ENCODE results near the gene GRIK3. TPM values are rescaled to one million over a fixed set of nuclear protein-coding genes. Genes with fewer than 3 reads are reported as not detected.

The GRIK3 gene
- total RNA-seq, 2 experiments from 2014 or later, result not detected

DNA sequence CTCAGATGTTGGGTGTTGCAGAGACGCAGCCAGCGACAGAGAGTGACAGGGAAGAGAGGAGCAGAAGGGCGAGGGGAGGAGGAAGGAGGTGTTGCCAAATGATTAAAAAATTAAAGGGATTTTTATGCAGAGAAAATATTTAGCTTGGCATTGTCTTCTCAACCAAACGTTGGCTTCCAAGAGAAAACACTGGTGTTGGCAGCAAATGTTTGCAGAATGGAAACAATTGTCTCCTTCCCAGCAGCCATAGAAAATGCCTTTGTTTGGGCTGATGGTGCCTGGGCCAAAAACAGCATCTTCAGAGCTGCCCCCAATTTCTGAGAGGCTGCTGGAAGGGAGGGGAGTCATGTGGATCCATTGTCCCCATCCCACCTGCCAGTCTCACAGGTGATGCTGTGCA is 29.7 kb upstream of the GRIK3 start:
- Mint-ChIP-seq H3K27ac (no peak overlapping the region), H3K4me3 (no peak overlapping the region), H3K9me3 (no peaks in the 10 kb centered on the region), H3K27me3 (no peaks in the 10 kb centered on the region), H3K4me1 (no peaks in the 10 kb centered on the region), H3K36me3 (ENCODE audit: low read depth) (no peaks in the 10 kb centered on the region)
- ChIA-PET POLR2A (no interaction called here), CTCF (no interaction called here)
- no peak for DNase-seq

DNA sequence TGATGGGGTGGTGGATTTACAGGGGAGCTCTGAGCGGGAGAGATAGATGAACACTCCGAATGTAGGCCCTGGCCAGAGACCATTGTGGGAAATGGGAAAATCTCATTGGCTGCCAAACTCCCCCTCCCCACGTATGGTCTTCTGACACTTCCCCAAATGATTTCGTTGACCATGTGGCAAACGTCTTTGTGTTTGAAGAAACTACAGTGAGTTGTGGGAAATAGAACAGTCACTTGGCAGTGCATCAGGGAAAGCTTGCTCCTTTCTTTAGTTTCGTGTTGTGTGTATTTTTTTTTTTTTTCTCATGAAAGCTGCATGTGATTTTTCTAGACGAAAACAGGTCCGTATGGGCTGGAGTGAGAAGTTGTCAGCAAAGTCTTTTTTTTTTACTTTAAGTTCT is 25.0 kb upstream of the GRIK3 start:
- no peaks in the 10 kb centered on the region for H3K27me3 Mint-ChIP-seq
- no peak for DNase-seq
- H3K9me3 Mint-ChIP-seq, result no peaks in the 10 kb centered on the region
- CTCF ChIA-PET, result interaction anchor here (0.6 kb wide), 2 partner anchors 12 to 113 kb away, joined by 3 to 4 read pairs; no protein-coding TSS in a partner anchor
- no peaks in the 10 kb centered on the region for H3K4me1 Mint-ChIP-seq
- H3K36me3 Mint-ChIP-seq (ENCODE audit: low read depth), result no peaks in the 10 kb centered on the region
- POLR2A ChIA-PET, result interaction anchor here (0.6 kb wide), 1 partner anchor 570 kb away, joined by 7 read pairs; no protein-coding TSS in a partner anchor
- H3K4me3 Mint-ChIP-seq, result no peak overlapping the region
- no peak overlapping the region for H3K27ac Mint-ChIP-seq

DNA sequence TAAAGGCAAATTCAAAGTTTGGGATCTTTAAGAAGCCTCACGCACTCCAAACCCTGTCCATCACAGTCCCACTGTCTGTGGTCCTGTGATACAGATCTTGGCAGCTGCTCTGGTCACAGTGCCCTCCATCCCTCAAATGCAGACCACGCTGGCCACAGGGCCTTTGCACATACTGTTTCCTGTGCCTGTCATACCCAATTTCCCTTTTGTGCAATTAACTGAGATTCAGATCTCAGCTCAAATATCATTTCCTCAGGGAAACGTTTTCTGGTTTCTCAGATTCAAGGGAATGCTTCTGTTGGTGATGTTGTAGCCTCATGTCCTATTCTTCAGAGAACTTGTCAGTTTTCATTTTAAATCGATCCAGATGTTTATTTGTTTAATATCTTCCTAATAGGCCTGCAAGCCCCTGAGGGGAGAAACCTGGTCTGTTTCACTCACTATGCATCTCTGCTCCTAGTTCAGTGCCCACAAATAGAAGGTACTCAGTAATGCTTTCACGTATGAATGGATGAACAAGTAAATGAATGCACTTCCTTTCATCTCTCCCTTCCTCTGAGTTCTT is 24.2 kb upstream of the GRIK3 start:
- DNase-seq, result no peak
- H3K9me3 Mint-ChIP-seq, result no peaks in the 10 kb centered on the region
- ChIA-PET CTCF (no interaction called here), POLR2A (no interaction called here)
- no peak overlapping the region for H3K4me3 Mint-ChIP-seq
- no peaks in the 10 kb centered on the region for H3K36me3 Mint-ChIP-seq (ENCODE audit: low read depth)
- H3K27me3 Mint-ChIP-seq, result no peaks in the 10 kb centered on the region
- no peak overlapping the region for H3K27ac Mint-ChIP-seq
- no peaks in the 10 kb centered on the region for H3K4me1 Mint-ChIP-seq

DNA sequence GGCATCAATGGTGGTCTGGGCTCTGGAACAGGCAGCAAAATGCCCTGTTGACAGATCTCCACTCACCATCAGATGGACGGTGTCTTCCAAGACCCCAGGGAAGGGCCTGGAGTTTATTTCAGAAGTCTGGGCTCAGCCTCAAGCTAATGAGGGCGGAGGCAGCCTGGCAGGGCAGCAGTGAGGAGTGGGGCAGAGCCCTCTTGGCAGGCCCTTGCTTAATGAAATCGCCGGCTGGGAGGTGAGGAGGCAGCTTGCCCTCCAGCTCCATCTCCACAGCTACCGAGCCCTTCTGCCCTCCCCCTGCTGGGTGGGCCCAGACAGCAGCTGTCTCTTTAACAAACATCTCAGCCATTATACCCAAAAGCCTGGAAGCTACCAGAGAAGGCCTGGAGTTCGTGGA is 22.0 kb upstream of the GRIK3 start:
- no peak for DNase-seq
- Mint-ChIP-seq H3K4me1 (no peaks in the 10 kb centered on the region), H3K36me3 (ENCODE audit: low read depth) (no peaks in the 10 kb centered on the region), H3K9me3 (no peaks in the 10 kb centered on the region), H3K27me3 (no peaks in the 10 kb centered on the region), H3K4me3 (no peak overlapping the region), H3K27ac (no peak overlapping the region)
- POLR2A ChIA-PET, result no interaction called here
- CTCF ChIA-PET, result no interaction called here

DNA sequence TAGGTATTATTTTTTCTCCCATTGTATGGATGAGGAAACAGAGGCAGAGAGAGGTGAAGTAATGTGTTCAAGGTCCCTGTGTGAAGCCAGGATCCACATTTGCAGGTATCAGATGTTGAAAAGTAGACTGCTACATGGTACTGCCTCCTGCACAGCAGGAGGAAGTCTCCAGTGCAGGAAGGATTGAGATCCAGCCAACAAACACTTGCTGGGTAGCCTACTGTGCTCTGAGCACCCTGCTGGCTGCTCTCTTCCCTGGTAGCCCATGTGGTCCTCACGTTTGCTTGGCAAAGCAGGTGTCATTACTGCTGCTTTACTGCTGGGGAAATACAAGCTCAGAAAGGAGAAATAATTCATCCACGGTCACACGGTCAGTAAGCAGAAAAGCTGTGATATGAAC is 21.3 kb upstream of the GRIK3 start:
- POLR2A ChIA-PET, result no interaction called here

DNA sequence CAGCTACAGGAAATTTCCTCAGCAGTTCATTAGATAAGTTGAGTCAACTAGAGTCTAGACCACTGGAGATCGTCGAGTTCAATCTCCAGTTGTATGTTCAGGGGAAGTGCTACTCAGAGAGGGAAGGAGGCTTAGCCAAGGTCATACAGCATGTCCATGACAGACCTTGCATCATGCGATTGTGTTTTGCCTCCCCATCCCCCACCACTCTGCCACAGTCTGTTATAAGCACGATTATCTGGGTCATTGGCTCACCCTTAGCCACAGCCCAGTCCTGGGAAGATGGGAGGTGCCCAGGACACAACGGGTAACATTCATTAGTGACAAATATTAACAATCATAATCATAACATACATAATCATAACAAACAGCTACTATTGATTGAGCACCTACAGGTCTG is 18.9 kb upstream of the GRIK3 start:
- ChIA-PET CTCF (no interaction called here), POLR2A (no interaction called here)
- H3K4me3 Mint-ChIP-seq, result no peak overlapping the region
- H3K4me1 Mint-ChIP-seq, result no peaks in the 10 kb centered on the region
- H3K9me3 Mint-ChIP-seq, result no peaks in the 10 kb centered on the region
- H3K27ac Mint-ChIP-seq, result no peak overlapping the region
- H3K36me3 Mint-ChIP-seq (ENCODE audit: low read depth), result no peaks in the 10 kb centered on the region
- no peaks in the 10 kb centered on the region for H3K27me3 Mint-ChIP-seq
- DNase-seq, result no peak

More for the DNA sequence above, 21.3 kb upstream of the GRIK3 start:
- H3K27me3 Mint-ChIP-seq, result no peaks in the 10 kb centered on the region
- DNase-seq, result no peak
- no peaks in the 10 kb centered on the region for H3K9me3 Mint-ChIP-seq
- no peaks in the 10 kb centered on the region for H3K36me3 Mint-ChIP-seq (ENCODE audit: low read depth)
- H3K4me3 Mint-ChIP-seq, result no peak overlapping the region
- no peaks in the 10 kb centered on the region for H3K4me1 Mint-ChIP-seq
- CTCF ChIA-PET, result no interaction called here
- no peak overlapping the region for H3K27ac Mint-ChIP-seq

DNA sequence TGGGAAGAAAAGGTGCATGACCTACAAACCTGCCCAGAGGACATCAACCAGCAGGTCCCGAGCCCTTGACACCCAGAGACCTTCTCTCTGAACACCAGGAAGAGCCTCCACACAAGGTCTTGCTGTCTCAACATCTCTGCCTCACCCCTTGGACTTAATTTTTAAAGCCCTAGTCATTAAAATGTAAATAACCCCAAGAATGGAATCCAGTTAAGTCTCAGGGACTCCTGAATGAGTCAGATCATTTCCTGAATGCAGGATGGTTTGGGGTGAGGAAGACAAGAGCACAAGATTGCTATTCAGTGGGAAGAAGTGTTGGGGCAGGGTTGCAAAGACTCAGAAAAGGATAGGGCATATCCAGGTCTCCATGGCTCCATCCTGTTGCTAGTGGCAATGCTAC is 17.8 kb upstream of the GRIK3 start:
- no peak overlapping the region for H3K27ac Mint-ChIP-seq
- DNase-seq, result no peak
- ChIA-PET CTCF (no interaction called here), POLR2A (no interaction called here)
- no peaks in the 10 kb centered on the region for H3K27me3 Mint-ChIP-seq
- H3K9me3 Mint-ChIP-seq, result no peaks in the 10 kb centered on the region
- no peaks in the 10 kb centered on the region for H3K36me3 Mint-ChIP-seq (ENCODE audit: low read depth)
- H3K4me1 Mint-ChIP-seq, result no peaks in the 10 kb centered on the region
- no peak overlapping the region for H3K4me3 Mint-ChIP-seq

DNA sequence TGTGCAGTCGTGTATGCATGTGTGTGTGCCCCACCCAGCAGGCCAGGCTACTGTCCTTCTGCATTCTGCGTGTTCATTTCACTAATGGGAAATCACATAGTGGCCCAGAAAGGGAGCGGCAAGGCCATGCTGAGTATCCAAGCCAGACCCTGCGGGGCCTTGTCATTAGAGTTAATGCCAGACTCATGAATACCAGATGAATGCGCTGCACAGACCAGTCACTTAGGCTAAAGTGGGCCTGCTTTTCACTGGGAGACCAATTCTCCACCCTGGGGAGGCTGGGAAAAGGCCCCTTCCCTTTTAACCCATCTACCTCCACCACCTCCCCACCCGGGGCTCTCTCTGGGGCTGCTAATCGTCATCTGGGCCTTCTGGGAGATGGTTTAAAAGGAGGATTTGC is 17.0 kb upstream of the GRIK3 start:
- Mint-ChIP-seq H3K9me3 (no peaks in the 10 kb centered on the region), H3K4me1 (no peaks in the 10 kb centered on the region), H3K27me3 (no peaks in the 10 kb centered on the region), H3K4me3 (no peak overlapping the region), H3K36me3 (ENCODE audit: low read depth) (no peaks in the 10 kb centered on the region), H3K27ac (no peak overlapping the region)
- ChIA-PET CTCF (no interaction called here), POLR2A (no interaction called here)
- DNase-seq, result no peak

DNA sequence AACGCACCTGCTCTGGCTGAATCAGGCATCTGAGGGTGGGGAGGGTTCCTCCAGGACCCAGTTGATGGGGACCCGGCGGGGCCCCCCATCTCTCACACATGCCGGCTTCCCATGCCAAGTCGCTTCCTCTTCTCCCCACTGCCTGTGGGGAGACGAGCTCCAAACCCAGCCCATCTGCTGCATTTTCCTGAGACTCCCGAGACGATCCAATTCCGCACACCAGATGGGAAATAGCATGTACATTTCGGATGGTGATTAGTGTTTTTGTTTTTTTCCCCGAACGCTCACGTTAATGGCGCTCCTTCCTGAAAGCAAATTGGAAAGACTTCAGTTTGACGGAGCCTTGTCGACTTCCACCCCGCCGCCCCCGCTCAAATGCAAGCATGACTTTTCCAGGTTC is 13.2 kb upstream of the GRIK3 start:
- no peaks in the 10 kb centered on the region for H3K9me3 Mint-ChIP-seq
- H3K27me3 Mint-ChIP-seq, result peaks cover 3% of the 10 kb centered on the region
- H3K4me3 Mint-ChIP-seq, result no peak overlapping the region
- H3K4me1 Mint-ChIP-seq, result no peaks in the 10 kb centered on the region
- CTCF ChIA-PET, result no interaction called here
- no peaks in the 10 kb centered on the region for H3K36me3 Mint-ChIP-seq (ENCODE audit: low read depth)
- no peak for DNase-seq
- H3K27ac Mint-ChIP-seq, result no peak overlapping the region
- POLR2A ChIA-PET, result no interaction called here

DNA sequence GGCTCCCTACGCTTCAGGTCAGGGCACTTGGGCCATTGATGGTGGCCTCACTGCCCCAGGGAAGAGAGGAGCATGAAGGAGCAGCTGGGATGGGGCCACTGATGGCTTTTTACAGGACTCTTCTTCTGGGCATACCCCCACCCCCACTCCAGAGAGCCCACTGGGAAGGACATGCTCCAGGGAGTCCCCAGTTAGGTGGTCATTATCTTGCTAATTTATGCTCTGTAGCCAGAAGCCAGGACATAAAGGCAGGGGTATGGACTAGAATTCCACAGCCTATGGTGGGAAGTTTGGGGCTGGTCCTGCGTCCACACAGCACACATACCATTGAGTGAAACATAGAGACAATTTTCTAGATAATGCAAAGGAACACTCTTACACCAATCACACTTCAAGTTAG is 8.8 kb upstream of the GRIK3 start:
- Mint-ChIP-seq H3K36me3 (ENCODE audit: low read depth) (no peaks in the 10 kb centered on the region), H3K27me3 (peaks cover 36% of the 10 kb centered on the region), H3K4me3 (no peak overlapping the region), H3K4me1 (no peaks in the 10 kb centered on the region), H3K27ac (no peak overlapping the region), H3K9me3 (no peaks in the 10 kb centered on the region)
- ChIA-PET CTCF (no interaction called here), POLR2A (no interaction called here)
- no peak for DNase-seq

DNA sequence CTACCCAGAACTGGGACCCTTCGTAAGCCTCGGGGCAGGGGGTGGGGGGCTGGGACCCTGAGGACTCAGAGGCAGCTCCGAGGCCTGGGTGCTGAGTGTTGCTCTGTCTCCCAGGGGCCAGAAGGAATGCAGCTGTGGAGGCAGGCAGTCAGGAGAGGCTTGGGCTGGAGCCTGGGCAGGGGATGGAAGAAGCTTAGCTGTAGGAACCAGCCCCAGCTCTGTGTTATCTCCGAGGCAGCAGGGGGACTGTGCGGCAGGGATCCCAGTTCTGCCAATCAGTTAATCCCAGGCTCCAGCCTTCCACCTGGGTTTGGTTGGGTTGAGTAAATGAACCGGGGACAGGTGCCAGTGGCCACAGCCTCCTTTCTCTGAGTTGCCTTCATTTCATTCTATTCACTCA is 8.2 kb upstream of the GRIK3 start:
- ChIA-PET POLR2A (no interaction called here), CTCF (no interaction called here)
- Mint-ChIP-seq H3K9me3 (no peaks in the 10 kb centered on the region), H3K36me3 (ENCODE audit: low read depth) (no peaks in the 10 kb centered on the region), H3K27ac (no peak overlapping the region), H3K27me3 (peaks cover 41% of the 10 kb centered on the region), H3K4me3 (no peak overlapping the region), H3K4me1 (no peaks in the 10 kb centered on the region)
- DNase-seq, result no peak

DNA sequence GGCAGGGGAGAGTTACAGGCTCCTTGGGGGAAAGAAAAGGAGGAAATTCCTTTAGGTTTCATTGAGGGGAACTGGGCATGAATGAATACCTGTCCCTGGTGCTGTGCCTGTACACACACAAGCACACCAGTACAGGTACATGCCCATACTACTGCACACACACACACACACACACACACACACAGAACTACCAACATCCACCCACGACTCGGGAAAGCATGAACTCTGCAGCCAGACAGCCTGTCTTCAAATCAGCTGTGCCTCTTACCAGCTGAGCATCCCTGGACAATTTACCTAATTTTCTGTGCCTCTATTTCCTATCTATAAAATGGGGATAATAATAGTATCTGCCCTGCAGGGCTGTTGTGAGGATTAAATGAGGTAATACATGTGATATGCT is 7.2 kb upstream of the GRIK3 start:
- no peak overlapping the region for H3K27ac Mint-ChIP-seq
- CTCF ChIA-PET, result no interaction called here
- H3K27me3 Mint-ChIP-seq, result peaks cover 48% of the 10 kb centered on the region
- no peaks in the 10 kb centered on the region for H3K36me3 Mint-ChIP-seq (ENCODE audit: low read depth)
- no peaks in the 10 kb centered on the region for H3K9me3 Mint-ChIP-seq
- no peaks in the 10 kb centered on the region for H3K4me1 Mint-ChIP-seq
- no peak for DNase-seq
- POLR2A ChIA-PET, result no interaction called here
- H3K4me3 Mint-ChIP-seq, result no peak overlapping the region

DNA sequence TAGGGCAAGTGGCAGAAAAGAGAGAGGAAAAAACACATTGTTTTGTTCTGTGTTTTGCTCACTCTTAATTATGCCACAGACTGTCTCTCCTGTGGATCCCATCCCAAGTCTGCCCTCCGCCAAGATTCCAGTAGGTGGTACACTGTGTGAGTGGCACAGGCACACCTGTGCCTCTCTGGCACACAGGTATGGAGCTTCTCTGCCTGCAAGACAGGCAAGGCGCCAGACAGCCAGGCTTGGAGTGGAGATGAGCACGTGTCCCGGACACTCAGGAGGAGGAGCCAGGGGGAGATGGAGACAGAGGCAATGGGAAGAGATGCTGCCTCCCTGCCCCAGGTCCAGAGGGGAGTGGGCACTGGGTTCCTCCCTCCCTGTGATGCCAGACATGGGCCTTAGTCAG is 6.5 kb upstream of the GRIK3 start:
- H3K4me1 Mint-ChIP-seq, result peaks cover 4% of the 10 kb centered on the region
- no peaks in the 10 kb centered on the region for H3K9me3 Mint-ChIP-seq
- no peak overlapping the region for H3K27ac Mint-ChIP-seq
- no peaks in the 10 kb centered on the region for H3K36me3 Mint-ChIP-seq (ENCODE audit: low read depth)
- ChIA-PET CTCF (no interaction called here), POLR2A (interaction anchor here (0.6 kb wide), 1 partner anchor 1196 kb away, joined by 3 read pairs; no protein-coding TSS in a partner anchor)
- peaks cover 52% of the 10 kb centered on the region for H3K27me3 Mint-ChIP-seq
- H3K4me3 Mint-ChIP-seq, result no peak overlapping the region
- DNase-seq, result no peak

DNA sequence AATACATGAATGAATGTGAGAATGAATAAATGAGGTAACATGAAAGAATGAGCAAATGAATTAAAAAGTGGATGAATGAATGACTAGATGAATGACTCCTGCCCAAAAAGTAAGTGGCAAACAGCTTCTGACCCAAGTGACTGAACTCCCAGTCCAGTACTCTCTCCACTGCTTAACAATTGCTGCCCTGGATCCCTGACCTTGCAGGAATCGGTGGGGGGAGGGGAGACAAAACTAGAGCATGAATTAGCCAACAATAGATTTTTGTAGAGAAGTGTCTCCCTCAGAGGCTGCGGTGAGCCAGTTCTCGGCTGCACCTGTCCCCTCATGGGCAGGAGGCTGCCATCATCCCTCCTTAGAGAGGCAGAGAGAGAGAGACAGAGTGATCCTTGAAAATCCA is 5.9 kb upstream of the GRIK3 start:
- Mint-ChIP-seq H3K36me3 (ENCODE audit: low read depth) (no peaks in the 10 kb centered on the region), H3K27ac (no peak overlapping the region), H3K27me3 (peaks cover 57% of the 10 kb centered on the region), H3K9me3 (no peaks in the 10 kb centered on the region), H3K4me1 (peaks cover 4% of the 10 kb centered on the region), H3K4me3 (no peak overlapping the region)
- no peak for DNase-seq
- CTCF ChIA-PET, result no interaction called here
- POLR2A ChIA-PET, result no interaction called here

Measured in activated CD4-positive, alpha-beta T cell treated with anti-CD3 and anti-CD28 coated beads, Interleukin-2, amount 10 ng/mL, durations not matched to agents 7 days and 5 days (primary cell).